Measurements from ENCODE around the gene KIF21A.

KIF21A gene

DNA sequence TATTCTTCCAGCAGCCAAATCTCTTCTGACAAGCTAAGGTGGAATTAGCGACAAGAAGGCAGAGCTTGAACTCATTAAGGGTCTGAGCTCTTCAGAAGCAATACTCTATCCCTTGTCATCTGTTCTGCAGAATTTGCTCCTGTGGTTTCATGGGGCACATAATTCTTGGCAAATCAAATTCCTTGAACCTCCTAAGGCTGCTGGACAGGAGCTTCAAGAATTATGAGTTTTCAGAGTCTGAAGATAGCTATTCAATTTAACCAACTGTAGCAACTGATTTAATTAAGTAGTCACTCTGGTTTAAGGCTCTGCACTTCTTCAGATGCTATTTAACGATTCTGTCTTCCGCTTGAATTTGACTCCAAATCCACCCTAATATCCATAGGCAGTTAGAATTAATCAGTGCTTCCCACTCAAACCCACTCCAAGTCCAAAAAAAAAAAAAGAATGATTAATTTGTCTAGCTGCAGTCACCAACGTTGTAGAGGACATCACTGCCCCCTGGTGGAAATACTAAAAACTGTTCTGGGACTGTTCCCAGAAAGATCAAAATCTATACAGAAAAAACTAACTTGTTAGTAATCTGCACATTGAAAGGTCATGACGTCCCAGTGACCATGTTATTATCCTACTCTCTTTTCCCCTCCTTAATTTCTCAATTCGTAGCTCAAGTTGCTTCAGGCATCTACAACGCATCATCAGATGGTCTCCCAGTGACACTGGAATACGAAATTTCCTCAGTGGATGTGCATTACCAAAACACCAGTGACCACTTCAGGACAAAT is 169.9 kb downstream of the KIF21A start:
- FAIRE-seq = no peak
- no peak for TF ChIP-seq POLR2A (IDR thresholded peaks at IDR 0.05; ENCODE audit: low read depth, low read length)
- peak; percentile 3 for DNase-seq (ENCODE audit: insufficient read length, low spot score)

DNA sequence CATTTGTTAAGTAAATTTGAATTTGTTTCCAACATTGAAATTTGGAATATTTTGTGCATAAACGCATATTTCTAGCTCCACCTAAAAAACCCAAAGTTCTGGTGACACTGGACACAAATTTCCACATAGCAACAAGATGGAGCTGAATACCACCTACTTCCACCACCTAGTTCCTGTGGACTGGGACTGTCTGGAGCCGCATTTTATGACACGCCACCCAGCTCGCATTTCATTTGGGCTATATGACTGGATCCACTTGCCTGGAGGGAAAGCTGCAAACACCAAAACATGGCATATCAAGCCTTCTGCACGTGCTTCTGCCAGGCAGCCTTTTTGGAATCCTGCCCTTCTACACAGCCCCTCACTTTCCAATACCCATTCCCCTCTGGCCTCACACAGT is 173.4 kb downstream of the KIF21A start:
- DNase-seq (ENCODE audit: insufficient read length, low spot score) = no peak
- TF ChIP-seq POLR2A (IDR thresholded peaks at IDR 0.05; ENCODE audit: low read depth, low read length) = no peak
- no peak for FAIRE-seq

DNA sequence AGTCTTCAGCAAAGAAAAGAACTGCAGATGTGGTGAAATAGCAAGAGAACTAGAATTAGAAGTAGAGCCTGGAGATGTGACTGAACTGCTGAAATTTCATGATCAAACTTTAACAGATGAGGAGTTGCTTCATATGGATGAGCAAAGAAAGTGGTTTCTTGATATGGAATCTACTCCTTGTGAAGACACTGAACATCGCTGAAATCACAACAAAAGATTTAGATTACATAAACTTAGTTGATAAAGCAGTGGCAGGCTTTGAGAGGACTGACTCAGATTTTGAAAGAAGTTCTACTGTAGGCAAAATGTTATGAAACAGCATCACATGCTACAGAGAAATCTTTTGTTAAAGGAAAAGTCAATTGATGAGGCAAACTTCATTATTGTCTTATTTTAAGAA is 175.0 kb downstream of the KIF21A start:
- no peak for TF ChIP-seq POLR2A (IDR thresholded peaks at IDR 0.05; ENCODE audit: low read depth, low read length)
- no peak for FAIRE-seq
- no peak for DNase-seq (ENCODE audit: insufficient read length, low spot score)

DNA sequence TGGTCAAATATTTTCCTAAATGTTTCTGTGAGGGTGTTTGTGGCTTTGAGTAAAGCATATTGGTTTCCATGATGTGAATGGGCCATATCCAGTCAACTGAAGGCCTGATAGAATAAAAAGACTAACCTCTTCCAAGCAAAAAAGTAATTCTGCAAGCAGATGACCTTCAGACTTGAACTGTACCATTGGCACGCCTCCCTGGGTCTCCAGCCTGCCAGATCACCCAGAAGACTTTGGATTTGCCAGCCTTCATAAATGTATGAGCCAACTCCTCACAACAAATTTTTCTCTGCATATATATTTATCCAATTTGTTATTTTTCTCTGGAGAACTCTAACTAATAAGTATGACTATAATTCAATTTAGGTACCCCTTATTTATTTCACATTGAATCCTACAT is 190.3 kb downstream of the KIF21A start:
- TF ChIP-seq POLR2A (IDR thresholded peaks at IDR 0.05; ENCODE audit: low read depth, low read length) = no peak
- FAIRE-seq = no peak
- DNase-seq (ENCODE audit: insufficient read length, low spot score) = no peak

Data from H54 (cell line).